Fibroblast of lung (primary cell): ENCODE data around the gene ZBTB40. TPM values are rescaled to one million over a fixed set of nuclear protein-coding genes. Genes with fewer than 3 reads are reported as not detected.

Experiments used
- DNase-seq, 2 donors: peaks; one replicate each; pipeline versions ENCODE4 v3.0.0 to v3.0.0-alpha.2; 2010; ENCODE audit warnings: low read depth in 2 of 2
- H2AFZ ChIP-seq: 2 replicates; pipeline ENCODE4 v1.5.1; 2012; ENCODE audit warnings: low read length, control low read depth, inconsistent platforms
- H3K27ac ChIP-seq: 2 replicates; pipeline ENCODE4 v1.5.1; 2011; ENCODE audit warnings: low read length, control low read depth; ENCODE audit not compliant: insufficient read depth
- H3K27me3 ChIP-seq: 2 replicates; pipeline ENCODE4 v1.5.1; 2011; ENCODE audit warnings: mild to moderate bottlenecking, low read length; ENCODE audit not compliant: control insufficient read depth, insufficient read depth
- H3K36me3 ChIP-seq: 2 replicates; pipeline ENCODE4 v1.5.1; 2011; ENCODE audit warnings: low read length; ENCODE audit not compliant: control insufficient read depth, insufficient read depth
- H3K4me1 ChIP-seq: 2 replicates; pipeline ENCODE4 v1.5.1; 2011; ENCODE audit warnings: low read length; ENCODE audit not compliant: control insufficient read depth, insufficient read depth; ENCODE audit errors: extremely low read depth
- H3K4me2 ChIP-seq: 2 replicates; pipeline ENCODE4 v1.5.1; 2011; ENCODE audit warnings: low read length, control low read depth; ENCODE audit not compliant: insufficient read depth; ENCODE audit errors: extremely low read depth
- H3K4me3 ChIP-seq, 4 experiments: fragments of 200-600 bp in 1 of 4; sonication (generic) in 1 of 4; replicated peaks in 1 of 4; 2 replicates each; pipeline ENCODE4 v1.5.1; 2011 to 2016; ENCODE audit warnings: low read length in 4 of 4, low read depth in 3 of 4, mild to moderate bottlenecking in 3 of 4, control low read depth in 2 of 4, inconsistent platforms in 1 of 4, mixed read lengths in 1 of 4; ENCODE audit not compliant: insufficient read depth in 1 of 4; ENCODE audit errors: control extremely low read depth in 1 of 4
- H3K79me2 ChIP-seq: 2 replicates; pipeline ENCODE4 v1.5.1; 2012; ENCODE audit warnings: mild to moderate bottlenecking, low read length, inconsistent platforms; ENCODE audit not compliant: control insufficient read depth, insufficient read depth
- H3K9ac ChIP-seq: 2 replicates; pipeline ENCODE4 v1.5.1; 2011; ENCODE audit warnings: mild to moderate bottlenecking, low read length, control low read depth; ENCODE audit not compliant: insufficient read depth
- H3K9me3 ChIP-seq: 2 replicates; pipeline ENCODE4 v1.5.1; 2012; ENCODE audit warnings: low read depth, low read length; ENCODE audit not compliant: control insufficient read depth, insufficient read depth
- H4K20me1 ChIP-seq: 2 replicates; pipeline ENCODE4 v1.5.1; 2011; ENCODE audit warnings: low read length; ENCODE audit not compliant: control insufficient read depth, insufficient read depth; ENCODE audit errors: extremely low read depth
- CTCF ChIP-seq, 2 donors: IDR thresholded peaks in 1 of 2; conservative IDR thresholded peaks in 1 of 2; 1 replicate in 1 of 2; 2 replicates in 1 of 2; pipeline ENCODE4 v1.5.1; 2011 to 2012; ENCODE audit warnings: low read length in 2 of 2, control low read depth in 1 of 2, inconsistent platforms in 1 of 2, low read depth in 1 of 2, mild to moderate bottlenecking in 1 of 2
- EZH2 ChIP-seq: IDR thresholded peaks from 2 replicates; pipeline ENCODE4 v1.5.1; 2012; ENCODE audit warnings: low read length, control low read depth, mild to moderate bottlenecking; ENCODE audit errors: missing control alignments
- polyA plus RNA-seq, 2 donors: library from polyadenylated mRNA; depleted of rRNA in 1 of 2; stranded (reverse) in 1 of 2; unstranded in 1 of 2; fragments of >200 nt; gene quantifications; 2 replicates each; pipeline ENCODE4 v1.2.1, GENCODE V29; 2011 to 2012; ENCODE audit warnings: missing spikeins in 1 of 2
- total RNA-seq: library from RNA; depleted of rRNA; stranded (reverse); fragments of >200 nt; gene quantifications from 2 replicates; pipeline ENCODE4 v1.2.1, GENCODE V29; 2014

Gene ZBTB40
- total and polyA plus RNA-seq, 2 donors (not counting 1 experiment from before 2014, with no cell fraction given), result 3.4 to 12.4 TPM

GRCh38 chr1:22431965-22432364 is 19.7 kb upstream of the ZBTB40 start:
- H3K79me2 ChIP-seq, result no peaks in the 10 kb centered on the region
- DNase-seq, result no peak

DNA sequence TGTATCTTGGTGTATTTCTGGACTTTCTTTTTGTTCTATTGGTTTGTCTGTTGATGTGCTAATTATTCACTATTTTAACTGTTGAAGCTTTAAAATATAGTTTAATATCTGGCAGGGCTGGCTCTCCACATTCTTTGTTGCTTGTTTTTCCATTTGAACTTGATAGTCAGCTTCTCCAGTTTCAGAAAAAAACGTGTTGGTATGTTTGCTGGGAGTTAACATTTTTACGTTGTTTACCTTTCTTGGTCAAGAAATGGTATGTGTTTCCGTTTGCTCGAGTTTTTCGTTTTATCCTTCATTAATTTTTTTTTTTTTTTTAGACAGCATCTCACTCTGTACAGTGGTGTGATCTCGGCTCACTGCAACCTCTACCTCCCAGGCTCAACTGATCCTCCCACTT is 16.9 kb upstream of the ZBTB40 start:
- no peak overlapping the region for H3K4me3 ChIP-seq
- no peaks in the 10 kb centered on the region for H3K9me3 ChIP-seq
- no peaks in the 10 kb centered on the region for H3K27me3 ChIP-seq
- no peak overlapping the region for H3K4me2 ChIP-seq
- DNase-seq, result no peak
- no peak overlapping the region for H2AFZ ChIP-seq
- no peaks in the 10 kb centered on the region for H3K36me3 ChIP-seq
- no peaks in the 10 kb centered on the region for H3K79me2 ChIP-seq
- TF ChIP-seq EZH2, result no peak
- TF ChIP-seq CTCF (conservative IDR thresholded peaks at IDR 0.05 in 1 of 2, IDR thresholded peaks at IDR 0.05 in 1 of 2; ENCODE audit: low read depth in 1 of 2, low read length in 2 of 2), result no peak
- no peaks in the 10 kb centered on the region for H4K20me1 ChIP-seq
- H3K27ac ChIP-seq, result no peak overlapping the region
- no peaks in the 10 kb centered on the region for H3K4me1 ChIP-seq
- no peak overlapping the region for H3K9ac ChIP-seq

More at GRCh38 chr1:22431965-22432364, 19.7 kb upstream of the ZBTB40 start:
- H3K9ac ChIP-seq, result no peak overlapping the region
- H3K27me3 ChIP-seq, result no peaks in the 10 kb centered on the region
- H3K4me1 ChIP-seq, result no peaks in the 10 kb centered on the region
- no peaks in the 10 kb centered on the region for H4K20me1 ChIP-seq
- no peak overlapping the region for H2AFZ ChIP-seq
- no peaks in the 10 kb centered on the region for H3K36me3 ChIP-seq
- no peaks in the 10 kb centered on the region for H3K9me3 ChIP-seq
- no peak overlapping the region for H3K27ac ChIP-seq
- no peak overlapping the region for H3K4me3 ChIP-seq
- H3K4me2 ChIP-seq, result no peak overlapping the region
- TF ChIP-seq EZH2 (no peak), CTCF (conservative IDR thresholded peaks at IDR 0.05 in 1 of 2, IDR thresholded peaks at IDR 0.05 in 1 of 2; ENCODE audit: low read depth in 1 of 2, low read length in 2 of 2) (no peak)

DNA sequence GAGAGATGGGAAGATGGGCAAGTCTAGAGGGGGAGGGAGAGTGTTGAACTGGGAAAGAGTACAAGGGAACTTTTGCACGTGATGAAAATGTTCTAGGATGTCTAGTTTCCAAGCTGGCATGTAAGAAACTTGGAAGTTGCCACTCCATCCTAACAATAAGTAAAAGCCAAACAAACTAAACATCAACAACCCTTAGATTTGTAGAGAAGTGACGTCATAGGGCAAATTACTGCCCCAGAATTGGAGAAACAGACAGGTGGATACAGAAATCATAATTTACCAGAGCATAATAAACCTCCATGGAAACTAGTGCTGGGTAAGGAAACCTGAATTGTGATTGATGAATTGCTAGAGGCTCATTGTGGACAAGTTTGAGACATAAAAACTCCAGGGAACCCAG is 14.7 kb upstream of the ZBTB40 start:
- no peaks in the 10 kb centered on the region for H3K36me3 ChIP-seq
- no peak overlapping the region for H3K4me2 ChIP-seq
- no peaks in the 10 kb centered on the region for H3K27me3 ChIP-seq
- H3K9me3 ChIP-seq, result no peaks in the 10 kb centered on the region
- no peaks in the 10 kb centered on the region for H4K20me1 ChIP-seq
- H3K79me2 ChIP-seq, result no peaks in the 10 kb centered on the region
- DNase-seq, result no peak
- no peak overlapping the region for H3K27ac ChIP-seq
- TF ChIP-seq CTCF (conservative IDR thresholded peaks at IDR 0.05 in 1 of 2, IDR thresholded peaks at IDR 0.05 in 1 of 2; ENCODE audit: low read depth in 1 of 2, low read length in 2 of 2), result no peak
- TF ChIP-seq EZH2, result no peak
- H3K4me3 ChIP-seq, result no peak overlapping the region
- H2AFZ ChIP-seq, result no peak overlapping the region
- no peak overlapping the region for H3K9ac ChIP-seq
- H3K4me1 ChIP-seq, result no peaks in the 10 kb centered on the region
